PC-3 (cell line): ENCODE measurements around the gene ITIH5. TPM values are rescaled to one million over a fixed set of nuclear protein-coding genes. Genes with fewer than 3 reads are reported as not detected.

Experiments
- ATAC-seq: fragments of 200-7000 bp; cut with Tn5 transposase; 2 replicates; pipeline ENCODE4 v1.9.1; 2020; ENCODE audit warnings: mild to moderate bottlenecking, moderate library complexity
- BruUV-seq: library from RNA; stranded (reverse); fragments of 400-500 nt; replicated peaks from 2 replicates; lab custom pipeline; 2021; lab: Mats Ljungman, UMichigan
- CTCF ChIA-PET: fragments of 300-600 bp; sonication (Branson Sonifier 250); formaldehyde crosslinking; loops from one replicate; lab custom pipeline; 2022; ENCODE audit warnings: antibody characterized with exemption; lab: Charles Lee
- POLR2A ChIA-PET: fragments of 300-600 bp; sonication (Branson Sonifier 250); formaldehyde crosslinking; loops from one replicate; lab custom pipeline; 2022; ENCODE audit warnings: antibody characterized with exemption; ENCODE audit not compliant: unreplicated experiment; lab: Charles Lee
- DNase-seq: peaks from one replicate; pipeline ENCODE4 v3.0.0-alpha.2; 2015
- H2AFZ ChIP-seq: fragments of 300-600 bp; sonication (generic); 2 replicates; pipeline ENCODE4 v1.6.0; 2016; ENCODE audit warnings: antibody characterized with exemption, low read length
- H3F3A ChIP-seq: fragments of 300-600 bp; sonication (generic); one replicate; pipeline ENCODE4 v1.6.0; 2017; ENCODE audit warnings: antibody characterized with exemption, low read length, control low read depth, mild to moderate bottlenecking; ENCODE audit not compliant: unreplicated experiment
- H3K27ac ChIP-seq: fragments of 300-600 bp; sonication (generic); 2 replicates; pipeline ENCODE4 v1.5.1; 2016; ENCODE audit warnings: mild to moderate bottlenecking, low read length
- H3K27me3 ChIP-seq: fragments of 300-600 bp; sonication (generic); 2 replicates; pipeline ENCODE4 v1.6.1; 2016; ENCODE audit warnings: low read length, mixed read lengths
- H3K36me3 ChIP-seq: fragments of 300-600 bp; sonication (generic); 2 replicates; pipeline ENCODE4 v1.6.1; 2016; ENCODE audit warnings: low read depth, mixed run types, low read length, mixed read lengths
- H3K4me1 ChIP-seq: fragments of 300-600 bp; sonication (generic); 2 replicates; pipeline ENCODE4 v1.5.1; 2016; ENCODE audit warnings: low read length; ENCODE audit not compliant: insufficient read depth
- H3K4me2 ChIP-seq: fragments of 300-600 bp; sonication (generic); 2 replicates; pipeline ENCODE4 v1.6.0; 2016; ENCODE audit warnings: low read length
- H3K4me3 ChIP-seq: fragments of 300-600 bp; sonication (generic); 2 replicates; pipeline ENCODE4 v1.5.1; 2016; ENCODE audit warnings: mild to moderate bottlenecking, low read length, mixed read lengths
- H3K79me2 ChIP-seq: fragments of 300-600 bp; sonication (generic); 2 replicates; pipeline ENCODE4 v1.6.1; 2017; ENCODE audit warnings: low read length, mixed read lengths
- H3K9ac ChIP-seq: fragments of 300-600 bp; sonication (generic); 2 replicates; pipeline ENCODE4 v1.6.0; 2016; ENCODE audit warnings: mild to moderate bottlenecking, low read length
- H3K9me2 ChIP-seq: fragments of 300-600 bp; sonication (generic); replicated peaks from 2 replicates; pipeline ENCODE4 v1.6.1; 2016; ENCODE audit warnings: mixed run types, low read length, mixed read lengths
- H3K9me3 ChIP-seq: fragments of 300-600 bp; sonication (generic); 2 replicates; pipeline ENCODE4 v1.6.1; 2016; ENCODE audit warnings: low read length, mixed read lengths
- H4K20me1 ChIP-seq: fragments of 300-600 bp; sonication (generic); 2 replicates; pipeline ENCODE4 v1.6.1; 2016; ENCODE audit warnings: low read length, mixed read lengths
- CTCF ChIP-seq: fragments of 300-600 bp; sonication (generic); conservative IDR thresholded peaks from 2 replicates; pipeline ENCODE4 v1.5.1; 2017; ENCODE audit warnings: antibody characterized with exemption, low read depth, mild to moderate bottlenecking, low read length
- EZH2 ChIP-seq: fragments of 300-600 bp; sonication (generic); IDR thresholded peaks from one replicate; pipeline ENCODE4 v1.6.1; 2017; ENCODE audit warnings: antibody characterized with exemption, mild to moderate bottlenecking, low read length; ENCODE audit not compliant: unreplicated experiment
- EZH2phosphoT487 ChIP-seq: fragments of 300-600 bp; sonication (generic); IDR thresholded peaks from 2 replicates; pipeline ENCODE4 v1.6.1; 2018; ENCODE audit warnings: mild to moderate bottlenecking, antibody characterized with exemption, low read length, borderline replicate concordance
- intact Hi-C: fragments of 100-400 bp; cut with micrococcal nuclease; formaldehyde crosslinking; loops from 2 replicates; pipeline ENCODE4 v1.9.0; 2023
- total RNA-seq: library from RNA; depleted of rRNA; stranded (reverse); fragments of >200 nt; gene quantifications from 2 replicates; pipeline ENCODE4 v1.2.3, GENCODE V29; 2014

ITIH5 gene
- total RNA-seq, 1 experiment from 2014 or later = not detected

DNA sequence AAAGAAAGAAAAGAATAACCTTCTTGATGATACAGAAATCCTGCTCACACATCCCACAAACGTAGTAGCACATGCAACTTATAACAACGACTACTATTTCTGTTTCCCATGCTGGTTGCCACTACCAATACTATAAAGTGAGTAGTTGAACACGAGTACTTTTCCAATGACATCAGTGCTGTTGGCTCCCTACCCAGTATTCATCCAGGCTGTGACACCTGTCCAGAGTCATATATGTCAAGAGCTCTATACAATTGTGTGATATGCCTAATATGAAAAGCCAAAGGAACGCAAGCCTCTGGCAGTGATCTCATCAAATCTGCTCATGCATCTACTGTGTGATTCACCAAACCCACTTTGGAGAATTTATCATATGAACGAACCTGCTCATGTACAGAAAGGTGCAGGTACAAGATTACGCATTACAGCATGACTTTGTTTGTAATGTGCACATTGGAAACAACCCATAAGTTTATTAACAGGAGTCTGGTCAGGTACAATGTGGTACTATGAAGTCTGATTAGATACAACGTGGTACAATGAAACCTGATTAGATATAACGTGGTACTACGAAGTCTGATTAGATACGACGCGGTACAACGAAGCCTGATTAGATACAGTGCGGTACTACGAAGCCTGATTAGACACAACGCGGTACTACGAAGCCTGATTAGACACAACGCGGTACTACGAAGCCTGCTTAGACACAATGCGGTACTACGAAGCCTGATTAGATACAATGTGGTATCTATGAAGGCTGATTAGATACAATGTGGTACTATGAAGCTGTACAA lies 5.8 kb upstream of the ITIH5 start:
- TF ChIP-seq CTCF (no peak), EZH2 (no peak), EZH2phosphoT487 (no peak)
- BruUV-seq = no TSS peak
- Histone ChIP-seq H3K79me2 (no peaks in the 10 kb centered on the region), H3K27ac (no peak overlapping the region), H3K4me3 (no peak overlapping the region), H4K20me1 (no peaks in the 10 kb centered on the region), H3K36me3 (no peaks in the 10 kb centered on the region), H3K4me1 (no peaks in the 10 kb centered on the region), H3F3A (no peaks in the 10 kb centered on the region), H3K27me3 (peaks cover 5% of the 10 kb centered on the region; the same call in 1 of the 2 replicates), H3K9me3 (no peaks in the 10 kb centered on the region), H2AFZ (no peak overlapping the region), H3K4me2 (no peak overlapping the region), H3K9me2 (no peaks in the 10 kb centered on the region), H3K9ac (no peak overlapping the region)
- intact Hi-C loops = no loop called here
- no peak for ATAC-seq
- CTCF ChIA-PET = no interaction called here
- DNase-seq = no peak
- POLR2A ChIA-PET = no interaction called here

- no peaks in the 10 kb centered on the region for H3K36me3 ChIP-seq
- TF ChIP-seq CTCF = no peak
- no peak for TF ChIP-seq EZH2
- no peak for TF ChIP-seq EZH2phosphoT487
- ATAC-seq (no peak), DNase-seq (no peak)
- no peaks in the 10 kb centered on the region for H4K20me1 ChIP-seq
- ChIA-PET POLR2A (no interaction called here), CTCF (no interaction called here)
- no peaks in the 10 kb centered on the region for H3K9me3 ChIP-seq
- H3K79me2 ChIP-seq = no peaks in the 10 kb centered on the region
- no peaks in the 10 kb centered on the region for H3K9me2 ChIP-seq
- no peak overlapping the region for H3K4me2 ChIP-seq
- no peaks in the 10 kb centered on the region for H3K4me1 ChIP-seq
- no peak overlapping the region for H3K9ac ChIP-seq
- H3K27ac ChIP-seq = no peak overlapping the region
- H3K27me3 ChIP-seq = peaks cover 19% of the 10 kb centered on the region
- BruUV-seq = no TSS peak
- H3K4me3 ChIP-seq = no peak overlapping the region
- intact Hi-C loops = no loop called here
- H2AFZ ChIP-seq = no peak overlapping the region
- no peaks in the 10 kb centered on the region for H3F3A ChIP-seq
Measured at GRCh38 chr10:7670157-7670556, 3.4 kb upstream of the ITIH5 start.

DNA sequence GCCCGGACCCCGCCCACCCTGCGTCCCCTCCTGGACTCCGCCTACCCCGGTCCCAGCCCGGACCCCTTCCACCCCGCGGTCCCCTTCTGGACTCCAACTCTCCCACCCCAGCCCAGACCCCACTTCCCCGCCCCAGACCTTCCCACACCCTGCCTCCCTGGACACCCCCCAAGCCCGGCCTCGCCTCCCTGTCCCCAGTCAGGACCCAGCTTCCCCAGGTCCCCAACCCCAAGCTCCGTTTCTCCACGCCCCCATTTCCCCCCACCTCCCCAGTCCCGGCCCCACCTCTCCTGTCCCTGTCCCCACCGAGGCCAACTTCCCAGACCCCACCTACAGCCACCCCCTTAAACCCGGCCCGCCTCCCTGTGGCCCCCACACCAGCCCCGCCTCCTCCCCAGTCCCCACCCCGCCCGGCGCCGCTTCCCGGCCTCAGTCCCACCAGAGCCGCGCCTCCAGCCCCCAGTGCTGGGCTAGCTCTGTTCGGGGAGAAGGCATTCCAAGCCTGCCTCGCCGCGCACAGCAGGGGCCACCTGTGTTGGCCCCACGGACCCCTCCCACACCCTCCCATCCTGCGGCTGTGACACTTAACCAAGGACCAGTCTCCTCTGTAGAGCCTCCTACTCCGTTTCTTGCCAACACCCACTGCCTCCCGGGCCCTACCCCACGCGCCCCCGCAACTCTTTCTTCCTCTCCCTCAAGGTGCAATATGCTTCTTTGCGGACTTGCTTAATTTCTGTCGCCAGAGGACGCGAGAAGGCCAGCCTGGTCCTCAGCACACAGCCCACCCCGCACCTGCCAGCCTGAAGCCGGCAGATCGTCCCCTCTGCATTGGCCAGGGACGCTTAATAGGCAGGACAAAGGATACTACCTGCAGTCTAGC lies 736 bp upstream of the ITIH5 start:
- TF ChIP-seq CTCF = no peak
- no peak for TF ChIP-seq EZH2phosphoT487
- TF ChIP-seq EZH2 = no peak
- no TSS peak for BruUV-seq
- Histone ChIP-seq H3K27ac (no peak overlapping the region), H3K9me2 (no peaks in the 10 kb centered on the region), H3K79me2 (no peaks in the 10 kb centered on the region), H3K9ac (no peak overlapping the region), H3K27me3 (peaks cover 27% of the 10 kb centered on the region), H3K4me1 (no peaks in the 10 kb centered on the region), H3K36me3 (no peaks in the 10 kb centered on the region), H2AFZ (no peak overlapping the region), H4K20me1 (no peaks in the 10 kb centered on the region), H3K4me3 (no peak overlapping the region), H3F3A (no peaks in the 10 kb centered on the region), H3K4me2 (no peak overlapping the region), H3K9me3 (no peaks in the 10 kb centered on the region)
- intact Hi-C loops = no loop called here
- CTCF ChIA-PET = no interaction called here
- POLR2A ChIA-PET = no interaction called here
- DNase-seq (no peak), ATAC-seq (no peak)
